ENCODE data around the gene PITRM1.
"Not testable (repeated sequence)": the region's sequence is repeated elsewhere in the genome, so short reads cannot be mapped to it uniquely, and the experiment has no call there.

DNA sequence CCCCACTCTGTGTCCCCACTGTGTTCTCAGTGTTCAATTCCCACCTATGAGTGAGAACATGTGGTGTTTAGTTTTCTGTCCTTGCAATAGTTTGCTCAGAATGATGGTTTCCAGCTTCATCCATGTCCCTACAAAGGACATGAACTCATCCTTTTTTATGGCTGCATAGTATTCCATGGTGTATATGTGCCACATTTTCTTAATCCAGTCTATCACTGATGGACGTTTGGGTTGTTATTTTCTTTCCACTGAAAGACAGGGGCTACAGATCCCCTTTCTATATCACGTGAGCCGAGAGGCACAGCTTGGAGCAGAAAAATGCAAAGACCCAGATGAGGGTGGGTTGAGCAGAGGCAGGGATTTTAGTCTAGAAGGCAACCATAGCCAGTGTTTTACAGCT, 14.6 kb upstream of the PITRM1 start:
- TF ChIP-seq, protein P1, sequence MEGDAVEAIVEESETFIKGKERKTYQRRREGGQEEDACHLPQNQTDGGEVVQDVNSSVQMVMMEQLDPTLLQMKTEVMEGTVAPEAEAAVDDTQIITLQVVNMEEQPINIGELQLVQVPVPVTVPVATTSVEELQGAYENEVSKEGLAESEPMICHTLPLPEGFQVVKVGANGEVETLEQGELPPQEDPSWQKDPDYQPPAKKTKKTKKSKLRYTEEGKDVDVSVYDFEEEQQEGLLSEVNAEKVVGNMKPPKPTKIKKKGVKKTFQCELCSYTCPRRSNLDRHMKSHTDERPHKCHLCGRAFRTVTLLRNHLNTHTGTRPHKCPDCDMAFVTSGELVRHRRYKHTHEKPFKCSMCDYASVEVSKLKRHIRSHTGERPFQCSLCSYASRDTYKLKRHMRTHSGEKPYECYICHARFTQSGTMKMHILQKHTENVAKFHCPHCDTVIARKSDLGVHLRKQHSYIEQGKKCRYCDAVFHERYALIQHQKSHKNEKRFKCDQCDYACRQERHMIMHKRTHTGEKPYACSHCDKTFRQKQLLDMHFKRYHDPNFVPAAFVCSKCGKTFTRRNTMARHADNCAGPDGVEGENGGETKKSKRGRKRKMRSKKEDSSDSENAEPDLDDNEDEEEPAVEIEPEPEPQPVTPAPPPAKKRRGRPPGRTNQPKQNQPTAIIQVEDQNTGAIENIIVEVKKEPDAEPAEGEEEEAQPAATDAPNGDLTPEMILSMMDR (IDR thresholded peaks at IDR 0.05; ENCODE audit: poor library complexity, severe bottlenecking), result not testable (repeated sequence)
- not testable (repeated sequence) for TF ChIP-seq POLR2AphosphoS5 (IDR thresholded peaks at IDR 0.05); RAD21 (conservative IDR thresholded peaks at IDR 0.05)

Data from neural cell (in vitro differentiated cells).